Gastroesophageal sphincter (tissue), 3 donors: ENCODE measurements around the gene SPDL1.

Experiments
- CTCF ChIP-seq, 4 experiments: fragments of 200-600 bp in 2 of 4; fragments of 450-650 bp in 2 of 4; sonication (generic) in 1 of 4; IDR thresholded peaks; one replicate each; pipeline ENCODE4 v1.5.1; 2017 to 2019; ENCODE audit warnings: antibody characterized with exemption in 4 of 4, mild to moderate bottlenecking in 2 of 4, moderate library complexity in 2 of 4
- POLR2AphosphoS5 ChIP-seq: sonication (generic); formaldehyde crosslinking; IDR thresholded peaks from one replicate; pipeline ENCODE4 v1.6.1; 2017; ENCODE audit warnings: antibody characterized with exemption

DNA sequence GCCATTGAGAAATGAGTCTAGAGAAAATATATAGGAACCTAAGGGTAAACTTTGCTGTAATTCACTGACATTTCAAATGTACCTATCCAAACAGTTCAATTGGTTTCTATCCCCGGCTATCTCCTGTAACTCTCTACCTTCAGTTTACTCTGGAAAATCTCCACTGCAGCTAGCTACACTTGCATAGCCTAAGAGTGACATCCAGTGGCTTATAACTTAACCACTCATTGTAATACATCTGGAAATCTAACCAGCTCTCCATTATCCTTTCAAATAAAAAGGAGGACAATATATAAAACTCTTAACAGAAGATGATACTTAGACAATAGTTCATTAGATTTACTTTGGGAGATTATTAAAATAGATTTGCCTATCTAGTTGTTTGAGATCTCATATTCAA is 35.3 kb upstream of the SPDL1 start:
- TF ChIP-seq POLR2AphosphoS5 (no peak), CTCF (IDR thresholded peaks at IDR 0.05) (peak in 3 of 4 experiments; percentile 38 to 51 (median 40))
